Epithelial cell of esophagus (primary cell): ENCODE measurements around the gene MT1M.

ENCODE experiments used
- DNase-seq: peaks from one replicate; pipeline ENCODE4 v3.0.0; 2010; ENCODE audit warnings: low read depth
- H3K4me3 ChIP-seq: 2 replicates; pipeline ENCODE4 v1.5.1; 2011; ENCODE audit warnings: mild to moderate bottlenecking, low read length, control low read depth
- TF ChIP-seq, protein P1 (sequence below): IDR thresholded peaks from 2 replicates; pipeline ENCODE4 v1.5.1; 2011; ENCODE audit warnings: low read depth, mild to moderate bottlenecking, low read length, control low read depth, inconsistent platforms; ENCODE audit not compliant: insufficient read depth; ENCODE audit errors: missing control alignments

MT1M gene

DNA sequence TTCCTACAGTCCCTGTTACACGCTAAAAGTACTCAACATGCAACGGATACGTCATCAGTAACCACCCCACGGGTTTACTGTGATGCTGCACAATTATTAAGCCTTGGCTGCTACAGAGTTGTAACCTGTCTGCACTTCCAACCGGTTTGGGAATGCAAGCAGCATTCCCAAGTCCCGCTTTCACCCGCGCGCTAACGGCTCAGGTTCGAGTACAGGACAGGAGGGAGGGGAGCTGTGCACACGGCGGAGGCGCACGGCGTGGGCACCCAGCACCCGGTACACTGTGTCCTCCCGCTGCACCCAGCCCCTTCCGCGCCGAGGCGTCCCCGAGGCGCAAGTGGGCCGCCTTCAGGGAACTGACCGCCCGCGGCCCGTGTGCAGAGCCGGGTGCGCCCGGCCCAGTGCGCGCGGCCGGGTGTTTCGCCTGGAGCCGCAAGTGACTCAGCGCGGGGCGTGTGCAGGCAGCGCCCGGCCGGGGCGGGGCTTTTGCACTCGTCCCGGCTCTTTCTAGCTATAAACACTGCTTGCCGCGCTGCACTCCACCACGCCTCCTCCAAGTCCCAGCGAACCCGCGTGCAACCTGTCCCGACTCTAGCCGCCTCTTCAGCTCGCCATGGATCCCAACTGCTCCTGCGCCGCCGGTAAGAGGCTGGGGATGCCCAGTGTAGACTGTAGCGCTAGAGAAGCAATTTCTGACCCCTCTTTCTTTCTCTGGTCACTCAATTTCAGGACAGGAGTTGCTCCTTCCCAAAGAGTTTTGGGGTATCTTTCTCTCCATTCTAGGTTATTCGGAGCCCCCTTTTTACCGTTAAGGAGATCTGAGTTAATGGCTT lies 24.2 kb upstream of the MT1M start, which contains the start of gene MT2A:
Gene MT2A, plus strand, starts transcription at position 542 of the 833 bp plus-strand sequence. Its CDS starts 72 bp downstream, at position 614.
- DNase-seq, result peak; percentile 98
- TF ChIP-seq, protein P1, sequence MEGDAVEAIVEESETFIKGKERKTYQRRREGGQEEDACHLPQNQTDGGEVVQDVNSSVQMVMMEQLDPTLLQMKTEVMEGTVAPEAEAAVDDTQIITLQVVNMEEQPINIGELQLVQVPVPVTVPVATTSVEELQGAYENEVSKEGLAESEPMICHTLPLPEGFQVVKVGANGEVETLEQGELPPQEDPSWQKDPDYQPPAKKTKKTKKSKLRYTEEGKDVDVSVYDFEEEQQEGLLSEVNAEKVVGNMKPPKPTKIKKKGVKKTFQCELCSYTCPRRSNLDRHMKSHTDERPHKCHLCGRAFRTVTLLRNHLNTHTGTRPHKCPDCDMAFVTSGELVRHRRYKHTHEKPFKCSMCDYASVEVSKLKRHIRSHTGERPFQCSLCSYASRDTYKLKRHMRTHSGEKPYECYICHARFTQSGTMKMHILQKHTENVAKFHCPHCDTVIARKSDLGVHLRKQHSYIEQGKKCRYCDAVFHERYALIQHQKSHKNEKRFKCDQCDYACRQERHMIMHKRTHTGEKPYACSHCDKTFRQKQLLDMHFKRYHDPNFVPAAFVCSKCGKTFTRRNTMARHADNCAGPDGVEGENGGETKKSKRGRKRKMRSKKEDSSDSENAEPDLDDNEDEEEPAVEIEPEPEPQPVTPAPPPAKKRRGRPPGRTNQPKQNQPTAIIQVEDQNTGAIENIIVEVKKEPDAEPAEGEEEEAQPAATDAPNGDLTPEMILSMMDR, result no peak
- peak within 1 kb of the TSS; percentile 81 for H3K4me3 ChIP-seq

DNA sequence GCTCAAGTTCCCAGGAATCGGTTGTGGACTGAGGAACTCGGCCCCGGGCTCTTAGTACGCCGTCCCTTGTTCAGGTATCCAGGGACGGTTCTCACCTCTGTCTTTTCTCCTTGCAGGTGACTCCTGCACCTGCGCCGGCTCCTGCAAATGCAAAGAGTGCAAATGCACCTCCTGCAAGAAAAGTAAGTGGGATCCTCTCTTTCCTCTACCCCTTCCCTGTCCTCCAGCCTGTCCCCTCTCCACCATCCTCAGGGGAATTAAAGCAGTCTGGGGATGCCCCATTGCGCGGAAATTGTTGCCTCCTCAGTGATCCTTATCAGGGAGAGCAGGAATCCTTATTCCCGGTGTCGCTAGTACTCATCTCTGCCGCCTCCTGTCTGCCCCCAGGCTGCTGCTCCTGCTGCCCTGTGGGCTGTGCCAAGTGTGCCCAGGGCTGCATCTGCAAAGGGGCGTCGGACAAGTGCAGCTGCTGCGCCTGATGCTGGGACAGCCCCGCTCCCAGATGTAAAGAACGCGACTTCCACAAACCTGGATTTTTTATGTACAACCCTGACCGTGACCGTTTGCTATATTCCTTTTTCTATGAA lies 23.5 kb upstream of the MT1M start:
- no peak for DNase-seq
- H3K4me3 ChIP-seq, result peak overlapping the region; percentile 81
- TF ChIP-seq, protein P1, result no peak

DNA sequence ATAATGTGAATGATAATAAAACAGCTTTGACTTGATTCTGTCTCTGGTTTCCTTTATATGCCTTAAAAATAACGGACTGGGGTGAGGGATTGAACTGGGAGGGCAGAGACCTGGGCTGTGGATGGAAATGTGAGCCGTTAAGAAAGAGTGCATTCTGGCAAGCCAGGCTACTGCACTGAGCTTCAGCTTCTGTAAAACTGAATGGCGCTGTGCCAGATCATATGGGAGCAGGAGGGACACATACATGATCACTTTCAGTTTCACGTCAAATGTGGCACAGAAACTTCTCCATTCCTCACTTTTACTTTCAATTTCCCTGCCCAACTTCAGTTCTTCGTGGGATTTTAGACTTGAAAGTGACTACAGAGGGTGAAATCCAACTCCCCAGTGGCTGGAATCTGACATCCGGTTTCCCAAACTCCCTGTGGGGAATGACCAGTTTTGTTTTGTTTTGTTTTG lies 23.0 kb upstream of the MT1M start:
- TF ChIP-seq, protein P1, result no peak
- peak overlapping the region; percentile 81 for H3K4me3 ChIP-seq
- DNase-seq, result peak; percentile 71

DNA sequence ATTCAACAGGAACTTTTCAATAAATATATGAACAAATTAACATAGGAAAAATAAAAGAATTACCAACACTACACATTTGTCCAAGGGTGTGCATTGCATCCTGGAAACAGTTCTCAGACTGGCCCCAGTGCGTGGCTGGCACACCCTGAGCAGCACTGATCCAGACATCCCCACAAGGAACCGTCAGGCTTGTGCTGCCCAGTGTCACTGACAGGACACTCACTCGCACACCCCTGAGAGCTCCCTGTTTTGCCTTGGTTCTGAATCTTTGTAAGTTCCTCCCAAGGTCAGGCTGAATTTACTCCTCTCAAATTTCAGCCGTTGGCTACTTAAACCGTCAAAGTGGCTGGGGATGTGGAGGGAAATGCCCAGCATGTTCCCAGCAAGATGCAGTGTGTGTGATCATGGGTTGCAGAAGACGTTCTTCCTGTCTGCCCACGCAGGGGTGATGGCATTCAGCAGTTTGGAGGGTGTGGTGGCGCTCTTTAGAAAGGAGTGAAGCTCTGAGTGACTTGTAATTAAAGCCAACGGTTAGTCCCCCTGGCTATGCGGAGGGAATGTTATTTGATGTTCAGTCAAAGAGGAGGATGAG lies 22.3 kb upstream of the MT1M start:
- peak overlapping the region; percentile 19 for H3K4me3 ChIP-seq
- TF ChIP-seq, protein P1, result no peak
- peak; percentile 93 for DNase-seq

DNA sequence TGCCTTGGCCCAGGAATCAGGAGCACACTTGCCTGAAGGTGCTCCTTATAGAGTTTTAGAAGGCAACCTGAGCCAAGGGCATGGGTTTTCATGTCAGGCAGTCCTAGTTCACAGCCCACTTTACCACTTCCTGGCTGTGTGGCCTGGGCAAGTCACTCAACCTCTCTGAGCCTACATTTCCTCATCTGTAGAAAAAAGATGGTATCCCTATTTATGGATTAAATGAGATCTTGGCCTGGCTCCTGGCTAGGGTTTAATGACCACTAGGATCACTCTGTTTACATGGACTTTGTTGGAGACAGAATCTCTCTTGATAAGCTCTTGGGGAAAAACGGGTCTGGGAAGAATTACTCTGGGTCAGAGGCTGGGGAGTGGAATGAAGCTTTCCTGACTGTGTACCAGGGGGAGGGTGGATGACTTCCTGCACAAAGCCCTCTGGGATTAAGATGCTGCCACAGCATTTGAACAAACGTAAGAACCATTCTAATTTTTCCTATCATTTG lies 21.8 kb upstream of the MT1M start:
- DNase-seq, result no peak
- no peak overlapping the region for H3K4me3 ChIP-seq
- TF ChIP-seq, protein P1, result no peak

DNA sequence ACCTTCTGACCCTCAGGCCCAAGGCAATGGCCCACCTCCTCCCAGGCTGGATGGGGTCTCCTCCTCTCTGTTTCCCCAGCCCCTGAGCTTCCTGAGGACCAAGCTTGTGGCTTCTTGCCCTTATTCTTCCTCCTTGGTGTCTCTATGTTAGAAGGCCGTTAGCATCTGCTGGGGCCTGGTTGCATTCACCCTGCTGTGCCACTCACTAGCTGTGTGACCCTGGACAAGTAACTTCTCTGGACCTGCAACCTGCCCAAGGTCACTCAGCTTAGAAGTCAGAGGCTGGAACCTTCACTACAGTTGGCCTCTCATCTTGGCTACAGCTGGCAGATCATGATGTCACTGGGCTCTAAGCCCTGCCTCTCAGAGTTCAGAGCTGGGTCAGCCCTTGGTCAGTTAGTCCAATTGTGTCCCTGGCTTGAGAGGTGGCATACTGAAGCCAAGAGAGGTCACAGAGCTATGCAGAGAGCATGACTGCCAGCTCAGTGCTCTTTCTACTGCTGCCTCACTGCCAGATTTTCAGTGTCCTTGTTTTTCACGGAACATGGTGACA lies 21.1 kb upstream of the MT1M start:
- TF ChIP-seq, protein P1, result no peak
- no peak for DNase-seq
- no peak overlapping the region for H3K4me3 ChIP-seq
